Keratinocyte (primary cell): ENCODE results near the gene B4GAT1. TPM values are rescaled to one million over a fixed set of nuclear protein-coding genes. Genes with fewer than 3 reads are reported as not detected.

Experiments used
- DNase-seq: peaks from one replicate; pipeline ENCODE4 v3.0.0-alpha.2; 2011; ENCODE audit warnings: low read depth, missing footprints, low spot score
- FAIRE-seq: peaks from 2 replicates; lab custom pipeline; 2011; peaks lifted over from hg19 to GRCh38; lab: Jason Lieb, UNC
- H2AFZ ChIP-seq: 2 replicates; pipeline ENCODE4 v1.6.0; 2012; ENCODE audit warnings: low read length, control low read depth, inconsistent platforms; ENCODE audit not compliant: control insufficient read depth
- H3K27ac ChIP-seq: 2 replicates; pipeline ENCODE4 v1.5.1; 2011; ENCODE audit warnings: low read length; ENCODE audit not compliant: control insufficient read depth, insufficient read depth
- H3K27me3 ChIP-seq: 3 replicates; pipeline ENCODE4 v1.6.0; 2011; ENCODE audit warnings: low read length; ENCODE audit not compliant: control insufficient read depth, insufficient read depth; ENCODE audit errors: extremely low read depth
- H3K36me3 ChIP-seq, 2 experiments: 2 replicates in 1 of 2; 3 replicates in 1 of 2; pipeline ENCODE4 v1.5.1; 2011; ENCODE audit warnings: low read length in 2 of 2, mild to moderate bottlenecking in 1 of 2; ENCODE audit not compliant: control insufficient read depth in 2 of 2, insufficient read depth in 2 of 2; ENCODE audit errors: extremely low read depth in 1 of 2
- H3K4me1 ChIP-seq: 3 replicates; pipeline ENCODE4 v1.5.1; 2011; ENCODE audit warnings: low read length; ENCODE audit not compliant: control insufficient read depth, insufficient read depth; ENCODE audit errors: extremely low read depth
- H3K4me2 ChIP-seq: 3 replicates; pipeline ENCODE4 v1.6.0; 2011; ENCODE audit warnings: low read depth, low read length; ENCODE audit not compliant: control insufficient read depth, insufficient read depth; ENCODE audit errors: extremely low read depth
- H3K4me3 ChIP-seq, 3 experiments: fragments of 200-600 bp in 1 of 3; sonication (generic) in 1 of 3; 2 replicates in 2 of 3; 3 replicates in 1 of 3; pipeline ENCODE4 v1.5.1; 2011 to 2016; ENCODE audit warnings: low read length in 3 of 3, mild to moderate bottlenecking in 3 of 3, control low read depth in 2 of 3, inconsistent platforms in 1 of 3, low read depth in 1 of 3, mixed read lengths in 1 of 3, mixed run types in 1 of 3, moderate library complexity in 1 of 3; ENCODE audit not compliant: control insufficient read depth in 2 of 3, insufficient read depth in 2 of 3; ENCODE audit errors: extremely low read depth in 1 of 3
- H3K79me2 ChIP-seq: 2 replicates; pipeline ENCODE4 v1.6.0; 2012; ENCODE audit warnings: low read length; ENCODE audit not compliant: control insufficient read depth, insufficient read depth
- H3K9ac ChIP-seq: 3 replicates; pipeline ENCODE4 v1.6.0; 2011; ENCODE audit warnings: low read length; ENCODE audit not compliant: control insufficient read depth, insufficient read depth; ENCODE audit errors: extremely low read depth
- H3K9me1 ChIP-seq: 3 replicates; pipeline ENCODE4 v1.6.0; 2011; ENCODE audit warnings: low read length; ENCODE audit not compliant: control insufficient read depth, insufficient read depth; ENCODE audit errors: extremely low read depth
- H3K9me3 ChIP-seq: 2 replicates; pipeline ENCODE4 v1.5.1; 2012; ENCODE audit warnings: low read depth, low read length; ENCODE audit not compliant: control insufficient read depth
- H4K20me1 ChIP-seq: 3 replicates; pipeline ENCODE4 v1.6.0; 2011; ENCODE audit warnings: low read length; ENCODE audit not compliant: control insufficient read depth, insufficient read depth; ENCODE audit errors: extremely low read depth
- EZH2 ChIP-seq: IDR thresholded peaks from one replicate; pipeline ENCODE4 v1.6.1; 2012; ENCODE audit warnings: inconsistent platforms, mild to moderate bottlenecking, low read length, moderate library complexity
- dilution Hi-C: fragments of 300-500 bp; cut with MboI; formaldehyde crosslinking; loops from one replicate; pipeline ENCODE4 v1.7.0; 2020; ENCODE audit warnings: low sequenced_read_pairs; ENCODE audit not compliant: extremely low pct_ligation_motif_present
- polyA plus RNA-seq, 5 experiments: library from polyadenylated mRNA; depleted of rRNA in 3 of 5; stranded (reverse) in 3 of 5; stranded (forward) in 1 of 5; unstranded in 1 of 5; fragments of >200 nt; gene quantifications; 1 replicate in 1 of 5; 2 replicates in 3 of 5; 3 replicates in 1 of 5; pipeline versions ENCODE4 v1.2.1 to v1.2.3, GENCODE V29; 2011 to 2012; ENCODE audit warnings: missing spikeins in 2 of 5, low read depth in 1 of 5, low replicate concordance in 1 of 5
- TF ChIP-seq, protein P1 (sequence below), 3 experiments: IDR thresholded peaks in 1 of 3; conservative IDR thresholded peaks in 1 of 3; optimal IDR thresholded peaks in 1 of 3; 2 replicates in 2 of 3; 3 replicates in 1 of 3; pipeline versions ENCODE3 to v1.5.1; 2011; ENCODE audit warnings: low read length in 3 of 3, mild to moderate bottlenecking in 3 of 3, moderate library complexity in 2 of 3, control low read depth in 1 of 3, inconsistent platforms in 1 of 3; ENCODE audit not compliant: insufficient read depth in 2 of 3; ENCODE audit errors: extremely low read depth in 1 of 3

The B4GAT1 gene
- polyA plus RNA-seq, 1 donor (not counting 4 experiments of a cell fraction or from before 2014, with no cell fraction given) = 5.2 TPM

DNA sequence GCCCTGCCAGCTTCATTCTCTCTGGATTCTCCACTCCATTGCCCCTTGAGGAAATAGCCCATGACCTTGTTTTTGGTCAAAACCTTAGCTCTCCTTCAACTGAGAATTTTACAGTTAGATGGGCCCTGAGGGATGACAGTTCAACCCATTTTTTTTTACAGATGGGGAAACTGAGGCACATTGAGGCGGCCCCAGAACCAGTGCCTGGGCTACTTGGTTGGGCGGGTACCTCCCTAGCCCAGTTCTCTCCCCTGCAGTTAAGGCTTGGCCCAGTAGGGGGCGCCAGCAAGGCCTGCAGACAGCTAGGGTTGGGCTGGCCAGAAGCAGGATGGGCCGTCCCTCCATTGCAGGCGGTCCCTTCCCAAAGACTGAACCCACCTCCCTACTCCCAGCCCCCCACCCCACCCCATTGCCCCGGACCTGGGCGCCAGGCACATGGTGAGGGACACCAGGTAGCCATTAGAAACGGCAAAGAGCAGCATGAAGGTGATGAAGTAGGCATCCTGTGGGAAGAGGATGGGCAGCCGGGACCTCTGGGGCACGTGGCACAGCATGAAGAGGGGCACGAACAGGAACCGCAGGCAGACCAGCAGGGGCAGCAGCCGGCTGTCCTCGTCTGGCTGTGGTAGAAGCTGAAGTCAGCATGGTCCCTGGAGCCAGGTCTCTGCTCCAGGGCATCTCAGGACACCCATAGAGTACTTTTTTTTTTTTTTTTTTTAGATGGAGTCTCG, 16.5 kb upstream of the B4GAT1 start:
- H3K9me1 ChIP-seq = no peaks in the 10 kb centered on the region
- H3K9me3 ChIP-seq = no peaks in the 10 kb centered on the region
- no peaks in the 10 kb centered on the region for H3K79me2 ChIP-seq
- FAIRE-seq (no peak), DNase-seq (no peak)
- no peak overlapping the region for H3K4me3 ChIP-seq
- dilution Hi-C loops = no loop called here
- H3K36me3 ChIP-seq = peaks cover 0 to 5% of the 10 kb centered on the region in 2 experiments
- H3K9ac ChIP-seq = no peak overlapping the region
- no peak overlapping the region for H2AFZ ChIP-seq
- H3K27ac ChIP-seq = no peak overlapping the region
- no peak overlapping the region for H3K4me2 ChIP-seq
- TF ChIP-seq EZH2 = no peak
- TF ChIP-seq, protein P1, sequence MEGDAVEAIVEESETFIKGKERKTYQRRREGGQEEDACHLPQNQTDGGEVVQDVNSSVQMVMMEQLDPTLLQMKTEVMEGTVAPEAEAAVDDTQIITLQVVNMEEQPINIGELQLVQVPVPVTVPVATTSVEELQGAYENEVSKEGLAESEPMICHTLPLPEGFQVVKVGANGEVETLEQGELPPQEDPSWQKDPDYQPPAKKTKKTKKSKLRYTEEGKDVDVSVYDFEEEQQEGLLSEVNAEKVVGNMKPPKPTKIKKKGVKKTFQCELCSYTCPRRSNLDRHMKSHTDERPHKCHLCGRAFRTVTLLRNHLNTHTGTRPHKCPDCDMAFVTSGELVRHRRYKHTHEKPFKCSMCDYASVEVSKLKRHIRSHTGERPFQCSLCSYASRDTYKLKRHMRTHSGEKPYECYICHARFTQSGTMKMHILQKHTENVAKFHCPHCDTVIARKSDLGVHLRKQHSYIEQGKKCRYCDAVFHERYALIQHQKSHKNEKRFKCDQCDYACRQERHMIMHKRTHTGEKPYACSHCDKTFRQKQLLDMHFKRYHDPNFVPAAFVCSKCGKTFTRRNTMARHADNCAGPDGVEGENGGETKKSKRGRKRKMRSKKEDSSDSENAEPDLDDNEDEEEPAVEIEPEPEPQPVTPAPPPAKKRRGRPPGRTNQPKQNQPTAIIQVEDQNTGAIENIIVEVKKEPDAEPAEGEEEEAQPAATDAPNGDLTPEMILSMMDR (optimal IDR thresholded peaks at IDR 0.05 in 1 of 3, IDR thresholded peaks at IDR 0.05 in 1 of 3, conservative IDR thresholded peaks at IDR 0.05 in 1 of 3; ENCODE audit: extremely low read depth in 1 of 3, insufficient read depth in 2 of 3, low read length in 3 of 3) = peak; percentile 72 to 87 (median 85)
- H3K4me1 ChIP-seq = no peaks in the 10 kb centered on the region
- peaks cover 3% of the 10 kb centered on the region for H4K20me1 ChIP-seq
- no peaks in the 10 kb centered on the region for H3K27me3 ChIP-seq

DNA sequence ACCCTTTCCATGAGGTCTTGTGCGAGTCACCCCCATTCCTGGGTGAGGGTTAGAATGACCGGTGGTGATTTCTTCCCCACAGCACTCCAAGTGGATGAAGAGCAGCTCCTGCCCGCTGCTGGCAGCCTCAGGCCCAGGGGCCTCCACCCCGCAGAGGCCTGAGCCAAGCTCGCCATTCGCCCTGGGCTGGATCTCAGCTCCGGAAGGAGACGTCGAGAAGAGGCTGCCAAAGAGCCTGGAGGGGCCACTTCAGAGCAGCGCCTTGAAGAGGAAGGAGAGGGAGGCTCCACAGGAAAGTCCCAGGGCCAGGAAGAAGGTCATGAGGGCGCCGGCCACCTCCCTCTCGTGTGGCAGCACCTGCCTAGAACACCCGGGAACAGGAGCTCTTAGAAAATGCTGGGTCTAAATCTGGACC, 15.8 kb upstream of the B4GAT1 start:
- Histone ChIP-seq H3K27ac (no peak overlapping the region), H4K20me1 (peaks cover 3% of the 10 kb centered on the region), H3K9me3 (no peaks in the 10 kb centered on the region), H3K4me3 (no peak overlapping the region), H3K9ac (no peak overlapping the region), H3K9me1 (no peaks in the 10 kb centered on the region), H3K4me2 (no peak overlapping the region), H3K36me3 (peaks cover 0 to 5% of the 10 kb centered on the region in 2 experiments), H3K4me1 (no peaks in the 10 kb centered on the region), H3K79me2 (no peaks in the 10 kb centered on the region), H3K27me3 (no peaks in the 10 kb centered on the region), H2AFZ (no peak overlapping the region)
- FAIRE-seq (no peak), DNase-seq (no peak)
- dilution Hi-C loops = no loop called here
- no peak for TF ChIP-seq EZH2
- TF ChIP-seq, protein P1 (optimal IDR thresholded peaks at IDR 0.05 in 1 of 3, IDR thresholded peaks at IDR 0.05 in 1 of 3, conservative IDR thresholded peaks at IDR 0.05 in 1 of 3; ENCODE audit: extremely low read depth in 1 of 3, insufficient read depth in 2 of 3, low read length in 3 of 3) = no peak
